SK-N-MC (cell line): ENCODE measurements around the gene SOX10.

Source experiments
- EZH2 ChIP-seq: fragments of 200-600 bp; sonication (generic); IDR thresholded peaks from one replicate; pipeline ENCODE4 v1.6.1; 2017; ENCODE audit warnings: antibody characterized with exemption
- FOXP2 ChIP-seq: optimal IDR thresholded peaks from 2 replicates; pipeline ENCODE3; 2011; ENCODE audit warnings: mild to moderate bottlenecking, moderate library complexity; ENCODE audit not compliant: insufficient read depth; ENCODE audit errors: extremely low read length, control extremely low read depth
- POLR2AphosphoS5 ChIP-seq: IDR thresholded peaks from 2 replicates; pipeline ENCODE4 v1.6.1; 2012; ENCODE audit warnings: mild to moderate bottlenecking, low read depth, low read length, borderline replicate concordance

GRCh38 chr22:37930270-37930951 is 53.9 kb downstream of the SOX10 start:
- TF ChIP-seq EZH2 (no peak), POLR2AphosphoS5 (no peak), FOXP2 (no peak)
